ENCODE results near the gene HSD11B1. TPM values are rescaled to one million over a fixed set of nuclear protein-coding genes. Genes with fewer than 3 reads are reported as not detected.
A peak's percentile ranks its signal among the peaks of the same experiment; 100 is the strongest.

The HSD11B1 gene
- total and polyA plus RNA-seq, 2 donors from 2014 or later: 1.8 to 5.5 TPM

GRCh38 chr1:209747580-209748262 is 43.1 kb downstream of the HSD11B1 start:
- peak; percentile 89 to 97 (median 92) for DNase-seq
- Histone ChIP-seq H3K4me1 (ENCODE audit: control insufficient read depth in 2 of 3, insufficient read depth in 2 of 3, low read depth in 1 of 3, low read length in 3 of 3) (peaks cover 0 to 15% (median 8%) of the 10 kb centered on the region in 3 donors), H3K9ac (ENCODE audit: low read length in 3 of 3) (peak overlapping the region in 2 of 3 donors; percentile 34 to 48), H3K4me3 (ENCODE audit: low read length in 3 of 3) (peak overlapping the region in 2 of 3 donors; percentile 3 to 48), H3K36me3 (ENCODE audit: control insufficient read depth in 2 of 3, insufficient read depth in 3 of 3, low read length in 3 of 3) (no peaks in the 10 kb centered on the region), H3K27ac (ENCODE audit: low read depth in 2 of 2, low read length in 2 of 2) (peak overlapping the region in 1 of 2 donors; percentile 25), H3K27me3 (ENCODE audit: control insufficient read depth, insufficient read depth, low read length) (no peaks in the 10 kb centered on the region), H3K9me3 (ENCODE audit: control insufficient read depth in 2 of 3, insufficient read depth in 1 of 3, low read length in 3 of 3) (no peaks in the 10 kb centered on the region)
- TF ChIP-seq CTCF (IDR thresholded peaks at IDR 0.05; ENCODE audit: borderline replicate concordance, extremely low read depth, insufficient read depth): peak; percentile 77
- intact Hi-C loops (cut with DNase I): no loop called here
- FAIRE-seq: peak; percentile 51

- Histone ChIP-seq H3K9ac (ENCODE audit: low read length in 3 of 3) (no peak overlapping the region), H3K4me3 (ENCODE audit: low read length in 3 of 3) (no peak overlapping the region), H3K27ac (ENCODE audit: low read depth in 2 of 2, low read length in 2 of 2) (no peak overlapping the region), H3K27me3 (ENCODE audit: control insufficient read depth, insufficient read depth, low read length) (no peaks in the 10 kb centered on the region), H3K4me1 (ENCODE audit: control insufficient read depth in 2 of 3, insufficient read depth in 2 of 3, low read depth in 1 of 3, low read length in 3 of 3) (peaks cover 0 to 10% (median 8%) of the 10 kb centered on the region in 3 donors), H3K9me3 (ENCODE audit: control insufficient read depth in 2 of 3, insufficient read depth in 1 of 3, low read length in 3 of 3) (no peaks in the 10 kb centered on the region), H3K36me3 (ENCODE audit: control insufficient read depth in 2 of 3, insufficient read depth in 3 of 3, low read length in 3 of 3) (no peaks in the 10 kb centered on the region)
- intact Hi-C loops (cut with DNase I): no loop called here
- peak; percentile 10 for TF ChIP-seq CTCF (IDR thresholded peaks at IDR 0.05; ENCODE audit: borderline replicate concordance, extremely low read depth, insufficient read depth)
- no peak for FAIRE-seq
- DNase-seq: no peak
Observed at GRCh38 chr1:209748620-209749019, 44.0 kb downstream of the HSD11B1 start.

- H3K36me3 ChIP-seq (ENCODE audit: control insufficient read depth in 2 of 3, insufficient read depth in 3 of 3, low read length in 3 of 3): no peaks in the 10 kb centered on the region
- peaks cover 0 to 10% (median 8%) of the 10 kb centered on the region in 3 donors for H3K4me1 ChIP-seq (ENCODE audit: control insufficient read depth in 2 of 3, insufficient read depth in 2 of 3, low read depth in 1 of 3, low read length in 3 of 3)
- H3K27me3 ChIP-seq (ENCODE audit: control insufficient read depth, insufficient read depth, low read length): no peaks in the 10 kb centered on the region
- TF ChIP-seq CTCF (IDR thresholded peaks at IDR 0.05; ENCODE audit: borderline replicate concordance, extremely low read depth, insufficient read depth): no peak
- no peak for FAIRE-seq
- intact Hi-C loops (cut with DNase I): no loop called here
- H3K4me3 ChIP-seq (ENCODE audit: low read length in 3 of 3): no peak overlapping the region
- no peak overlapping the region for H3K9ac ChIP-seq (ENCODE audit: low read length in 3 of 3)
- H3K27ac ChIP-seq (ENCODE audit: low read depth in 2 of 2, low read length in 2 of 2): no peak overlapping the region
- H3K9me3 ChIP-seq (ENCODE audit: control insufficient read depth in 2 of 3, insufficient read depth in 1 of 3, low read length in 3 of 3): no peaks in the 10 kb centered on the region
- no peak for DNase-seq
Observed at GRCh38 chr1:209749205-209749604, 44.6 kb downstream of the HSD11B1 start.
